Renal cortical epithelial cell (primary cell): Measurements from ENCODE around the gene WEE2. TPM values are rescaled to one million over a fixed set of nuclear protein-coding genes. Genes with fewer than 3 reads are reported as not detected.

ENCODE experiments used
- total RNA-seq: library from RNA; depleted of rRNA; stranded (reverse); fragments of >200 nt; gene quantifications from 2 replicates; pipeline ENCODE4 v1.2.3, GENCODE V29; 2014

WEE2 gene
- total RNA-seq, 1 donor from 2014 or later, result under 0.01 TPM

Other genes starting within 250 kb of the WEE2 start
- gene AGK, start 156.9 kb upstream of the WEE2 start, total RNA-seq, result 25.5 and 31.9 TPM in 2 replicates
- gene DENND11, start 6.2 kb upstream of the WEE2 start, total RNA-seq, result 12.3 and 17.6 TPM in 2 replicates
- 150 and 257 TPM in 2 replicates for gene SSBP1, start 30.0 kb downstream of the WEE2 start, total RNA-seq
- gene TAS2R3, start 55.7 kb downstream of the WEE2 start, total RNA-seq, result 2.3 TPM in 1 of 2 replicates, not detected in the other
- gene TAS2R4, start 68.3 kb downstream of the WEE2 start, total RNA-seq, result 1.8 TPM in 1 of 2 replicates, not detected in the other
- 0.69 and 1.8 TPM in 2 replicates for gene TAS2R5, start 81.9 kb downstream of the WEE2 start, total RNA-seq
- gene PRSS37, start 133.1 kb downstream of the WEE2 start, total RNA-seq, result not detected in 2 replicates
- gene OR9A4, start 208.0 kb downstream of the WEE2 start, total RNA-seq, result 0.15 TPM in 1 of 2 replicates, not detected in the other
- gene CLEC5A, start 238.6 kb downstream of the WEE2 start, total RNA-seq, result not detected in 2 replicates